ENCODE results near the gene PEAK3.

DNA sequence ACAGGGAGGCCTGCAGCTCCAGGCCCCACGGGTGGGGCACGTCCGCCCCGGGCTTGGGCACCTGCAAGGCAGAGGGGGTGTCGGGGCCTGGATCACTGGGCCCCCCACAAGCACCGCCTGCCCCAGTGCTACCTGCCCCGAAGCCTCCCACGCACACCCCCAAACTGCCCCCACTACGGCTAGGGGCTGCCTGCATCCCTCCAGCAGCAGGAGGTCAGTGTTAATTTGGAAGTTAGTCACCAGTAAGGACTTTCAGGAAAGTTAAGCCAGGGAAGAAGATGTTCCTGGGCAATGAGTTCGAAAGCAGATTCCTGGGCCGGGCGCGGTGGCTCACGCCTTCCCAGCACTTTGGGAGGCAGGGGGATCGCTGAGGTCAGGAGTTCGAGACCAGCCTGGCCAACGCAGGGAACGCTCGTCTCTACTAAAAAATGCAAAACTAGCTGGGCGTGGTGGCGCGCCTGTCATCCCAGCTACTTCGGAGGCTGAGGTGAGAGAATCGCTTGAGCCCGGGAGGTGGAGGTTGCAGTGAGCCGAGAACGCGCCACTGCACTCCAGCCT, 5.5 kb downstream of the PEAK3 start:
- TF ChIP-seq EZH2 (optimal IDR thresholded peaks at IDR 0.05; ENCODE audit: low read depth, low read length), result no peak
- TF ChIP-seq, protein P1, sequence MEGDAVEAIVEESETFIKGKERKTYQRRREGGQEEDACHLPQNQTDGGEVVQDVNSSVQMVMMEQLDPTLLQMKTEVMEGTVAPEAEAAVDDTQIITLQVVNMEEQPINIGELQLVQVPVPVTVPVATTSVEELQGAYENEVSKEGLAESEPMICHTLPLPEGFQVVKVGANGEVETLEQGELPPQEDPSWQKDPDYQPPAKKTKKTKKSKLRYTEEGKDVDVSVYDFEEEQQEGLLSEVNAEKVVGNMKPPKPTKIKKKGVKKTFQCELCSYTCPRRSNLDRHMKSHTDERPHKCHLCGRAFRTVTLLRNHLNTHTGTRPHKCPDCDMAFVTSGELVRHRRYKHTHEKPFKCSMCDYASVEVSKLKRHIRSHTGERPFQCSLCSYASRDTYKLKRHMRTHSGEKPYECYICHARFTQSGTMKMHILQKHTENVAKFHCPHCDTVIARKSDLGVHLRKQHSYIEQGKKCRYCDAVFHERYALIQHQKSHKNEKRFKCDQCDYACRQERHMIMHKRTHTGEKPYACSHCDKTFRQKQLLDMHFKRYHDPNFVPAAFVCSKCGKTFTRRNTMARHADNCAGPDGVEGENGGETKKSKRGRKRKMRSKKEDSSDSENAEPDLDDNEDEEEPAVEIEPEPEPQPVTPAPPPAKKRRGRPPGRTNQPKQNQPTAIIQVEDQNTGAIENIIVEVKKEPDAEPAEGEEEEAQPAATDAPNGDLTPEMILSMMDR (IDR thresholded peaks at IDR 0.05; ENCODE audit: low read length), result no peak
